Breast epithelium (tissue), 4 donors: ENCODE results near the gene PALM2AKAP2. TPM values are rescaled to one million over a fixed set of nuclear protein-coding genes. Genes with fewer than 3 reads are reported as not detected.

Experiments used
- DNase-seq, 2 donors: peaks; one replicate each; pipeline ENCODE4 v3.0.0-alpha.2; 2019; ENCODE audit warnings: low spot score in 2 of 2
- H3K27ac ChIP-seq, 2 donors: fragments of 200-600 bp; sonication (generic) in 1 of 2; one replicate each; pipeline ENCODE4 v1.5.1; 2016 to 2019; ENCODE audit warnings: mild to moderate bottlenecking in 1 of 2
- H3K27me3 ChIP-seq, 2 donors: fragments of 200-600 bp; sonication (generic) in 1 of 2; one replicate each; pipeline versions ENCODE4 v1.5.1 to v1.6.0; 2017 to 2019; ENCODE audit warnings: control low read depth in 1 of 2, mild to moderate bottlenecking in 1 of 2
- H3K36me3 ChIP-seq: fragments of 200-600 bp; one replicate; pipeline ENCODE4 v1.5.1; 2019
- H3K4me1 ChIP-seq, 2 donors: fragments of 200-600 bp; sonication (generic); one replicate each; pipeline ENCODE4 v1.5.1; 2016 to 2019; ENCODE audit warnings: control low read depth in 1 of 2
- H3K4me3 ChIP-seq, 3 donors: fragments of 200-600 bp; sonication (generic); 1 replicate in 2 of 3; 2 replicates in 1 of 3; pipeline ENCODE4 v1.5.1; 2016 to 2019; ENCODE audit warnings: mild to moderate bottlenecking in 3 of 3, moderate library complexity in 2 of 3
- H3K9me3 ChIP-seq, 2 donors: fragments of 200-600 bp; sonication (generic) in 1 of 2; one replicate each; pipeline ENCODE4 v1.5.1; 2016 to 2019; ENCODE audit warnings: control low read depth in 1 of 2
- CTCF ChIP-seq, 3 donors: fragments of 450-650 bp; IDR thresholded peaks; one replicate each; pipeline ENCODE4 v1.5.1; 2016 to 2017; ENCODE audit warnings: antibody characterized with exemption in 3 of 3, mild to moderate bottlenecking in 3 of 3, moderate library complexity in 3 of 3
- POLR2A ChIP-seq: fragments of 450-650 bp; IDR thresholded peaks from one replicate; pipeline ENCODE4 v1.6.1; 2016; ENCODE audit warnings: antibody characterized with exemption, mild to moderate bottlenecking, moderate library complexity
- POLR2AphosphoS5 ChIP-seq, 3 donors: sonication (generic); formaldehyde crosslinking; IDR thresholded peaks; one replicate each; pipeline ENCODE4 v1.6.1; 2017; ENCODE audit warnings: antibody characterized with exemption in 3 of 3
- intact Hi-C: fragments of 100-400 bp; cut with DNase I; formaldehyde crosslinking; loops from one replicate; pipeline ENCODE4 v1.15.1; 2023; ENCODE audit warnings: low total_unique reads
- total RNA-seq, 3 donors: library from RNA; depleted of rRNA; stranded (reverse); fragments of >200 nt; gene quantifications; one replicate each; pipeline ENCODE4 v1.1.0, GENCODE V29; 2016

The PALM2AKAP2 gene
- total RNA-seq, 3 donors from 2014 or later: 6.4 to 41.4 (median 8.8) TPM

GRCh38 chr9:109751253-109751652 lies 28.7 kb upstream of the PALM2AKAP2 start:
- Histone ChIP-seq H3K27me3 (no peaks in the 10 kb centered on the region), H3K9me3 (no peaks in the 10 kb centered on the region), H3K4me1 (no peaks in the 10 kb centered on the region), H3K36me3 (no peaks in the 10 kb centered on the region), H3K27ac (no peak overlapping the region), H3K4me3 (no peak overlapping the region)
- TF ChIP-seq POLR2A (no peak), POLR2AphosphoS5 (IDR thresholded peaks at IDR 0.05) (no peak), CTCF (IDR thresholded peaks at IDR 0.05) (no peak)
- no peak for DNase-seq
- intact Hi-C loops: no loop called here

DNA sequence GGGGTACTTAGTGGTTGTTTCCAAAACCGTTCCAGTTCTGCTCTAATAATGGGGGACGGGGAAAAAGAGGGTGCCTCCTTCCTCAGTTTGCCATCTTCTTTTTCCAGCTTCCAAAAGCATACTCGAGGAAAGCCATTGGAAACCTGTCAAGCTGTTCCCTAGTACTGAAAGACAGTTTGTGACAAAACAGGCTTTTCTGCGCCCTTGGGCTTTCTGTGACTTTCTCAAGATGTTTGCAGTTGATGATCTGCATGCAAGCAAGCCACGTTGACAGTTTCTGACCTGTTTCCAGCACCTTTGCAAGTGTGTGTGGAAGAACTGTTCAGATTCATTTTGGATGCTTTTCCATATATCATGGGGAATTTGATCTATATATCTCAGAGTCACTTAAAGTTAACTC lies 26.7 kb upstream of the PALM2AKAP2 start:
- no peak for DNase-seq
- Histone ChIP-seq H3K9me3 (no peaks in the 10 kb centered on the region), H3K4me1 (no peaks in the 10 kb centered on the region), H3K27me3 (no peaks in the 10 kb centered on the region), H3K4me3 (no peak overlapping the region), H3K27ac (no peak overlapping the region), H3K36me3 (no peaks in the 10 kb centered on the region)
- TF ChIP-seq CTCF (IDR thresholded peaks at IDR 0.05) (no peak), POLR2A (no peak), POLR2AphosphoS5 (IDR thresholded peaks at IDR 0.05) (no peak)
- intact Hi-C loops: no loop called here

GRCh38 chr9:109755040-109755439 lies 25.0 kb upstream of the PALM2AKAP2 start:
- no peaks in the 10 kb centered on the region for H3K4me1 ChIP-seq
- H3K27me3 ChIP-seq: no peaks in the 10 kb centered on the region
- no peaks in the 10 kb centered on the region for H3K9me3 ChIP-seq
- no peaks in the 10 kb centered on the region for H3K36me3 ChIP-seq
- intact Hi-C loops: no loop called here
- no peak overlapping the region for H3K4me3 ChIP-seq
- TF ChIP-seq POLR2AphosphoS5 (IDR thresholded peaks at IDR 0.05) (no peak), CTCF (IDR thresholded peaks at IDR 0.05) (no peak), POLR2A (no peak)
- H3K27ac ChIP-seq: no peak overlapping the region
- DNase-seq: no peak

GRCh38 chr9:109759589-109759988 lies 20.4 kb upstream of the PALM2AKAP2 start:
- intact Hi-C loops: no loop called here
- DNase-seq: no peak
- H3K4me3 ChIP-seq: no peak overlapping the region
- no peaks in the 10 kb centered on the region for H3K9me3 ChIP-seq
- H3K4me1 ChIP-seq: no peaks in the 10 kb centered on the region
- H3K27me3 ChIP-seq: no peaks in the 10 kb centered on the region
- no peaks in the 10 kb centered on the region for H3K36me3 ChIP-seq
- TF ChIP-seq CTCF (IDR thresholded peaks at IDR 0.05) (no peak), POLR2AphosphoS5 (IDR thresholded peaks at IDR 0.05) (no peak), POLR2A (no peak)
- H3K27ac ChIP-seq: no peak overlapping the region

- H3K9me3 ChIP-seq: no peaks in the 10 kb centered on the region
- no peaks in the 10 kb centered on the region for H3K4me1 ChIP-seq
- DNase-seq: no peak
- TF ChIP-seq POLR2A (no peak), CTCF (IDR thresholded peaks at IDR 0.05) (no peak), POLR2AphosphoS5 (IDR thresholded peaks at IDR 0.05) (no peak)
- H3K27me3 ChIP-seq: no peaks in the 10 kb centered on the region
- no peaks in the 10 kb centered on the region for H3K36me3 ChIP-seq
- no peak overlapping the region for H3K27ac ChIP-seq
- no peak overlapping the region for H3K4me3 ChIP-seq
- intact Hi-C loops: no loop called here
Measured at GRCh38 chr9:109765278-109765677, 14.7 kb upstream of the PALM2AKAP2 start.
